Measurements from ENCODE around the gene ABCA2.

DNA sequence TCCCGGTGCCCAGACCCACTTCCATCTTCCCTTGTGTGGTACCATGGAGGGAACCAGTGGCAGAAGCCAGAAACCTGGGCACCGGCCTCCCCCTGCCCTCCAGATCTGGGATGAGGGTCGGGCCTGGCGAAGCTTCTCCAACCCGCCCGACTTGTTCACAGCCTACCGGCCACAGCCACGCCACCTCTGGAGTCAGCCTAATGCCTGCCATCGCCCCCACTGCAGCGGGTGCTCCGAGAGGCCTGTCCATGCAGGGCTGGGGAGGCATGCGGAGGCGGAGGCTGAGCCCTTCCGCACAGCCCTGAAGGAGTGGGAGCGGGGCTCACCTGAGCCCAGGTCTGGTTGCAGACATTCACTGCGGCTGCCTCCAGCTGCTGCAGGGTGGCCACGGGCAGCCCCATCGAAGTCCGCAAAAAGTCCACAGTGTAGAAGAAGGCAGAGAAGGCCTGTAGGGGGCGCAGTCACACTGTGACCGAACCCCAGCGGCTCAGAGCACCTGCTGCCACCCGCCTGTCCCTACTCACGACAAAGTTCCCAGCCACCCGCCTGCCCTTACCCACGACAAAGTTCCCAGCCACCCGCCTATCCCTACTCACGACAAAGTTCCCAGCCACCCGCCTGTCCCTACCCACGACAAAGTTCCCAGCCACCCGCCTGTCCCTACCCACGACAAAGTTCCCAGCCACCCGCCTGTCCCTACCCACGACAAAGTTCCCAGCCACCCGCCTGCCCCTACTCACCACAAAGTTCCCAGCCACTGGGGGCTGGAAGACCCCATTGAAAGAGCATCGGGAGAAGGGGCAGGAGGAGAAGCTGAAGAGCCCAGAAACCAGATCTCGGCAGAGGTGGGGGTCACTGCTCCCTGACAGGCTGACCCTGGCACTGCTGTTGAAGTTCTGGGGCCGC, 21.8 kb upstream of the ABCA2 start:
- TF ChIP-seq, protein P1, sequence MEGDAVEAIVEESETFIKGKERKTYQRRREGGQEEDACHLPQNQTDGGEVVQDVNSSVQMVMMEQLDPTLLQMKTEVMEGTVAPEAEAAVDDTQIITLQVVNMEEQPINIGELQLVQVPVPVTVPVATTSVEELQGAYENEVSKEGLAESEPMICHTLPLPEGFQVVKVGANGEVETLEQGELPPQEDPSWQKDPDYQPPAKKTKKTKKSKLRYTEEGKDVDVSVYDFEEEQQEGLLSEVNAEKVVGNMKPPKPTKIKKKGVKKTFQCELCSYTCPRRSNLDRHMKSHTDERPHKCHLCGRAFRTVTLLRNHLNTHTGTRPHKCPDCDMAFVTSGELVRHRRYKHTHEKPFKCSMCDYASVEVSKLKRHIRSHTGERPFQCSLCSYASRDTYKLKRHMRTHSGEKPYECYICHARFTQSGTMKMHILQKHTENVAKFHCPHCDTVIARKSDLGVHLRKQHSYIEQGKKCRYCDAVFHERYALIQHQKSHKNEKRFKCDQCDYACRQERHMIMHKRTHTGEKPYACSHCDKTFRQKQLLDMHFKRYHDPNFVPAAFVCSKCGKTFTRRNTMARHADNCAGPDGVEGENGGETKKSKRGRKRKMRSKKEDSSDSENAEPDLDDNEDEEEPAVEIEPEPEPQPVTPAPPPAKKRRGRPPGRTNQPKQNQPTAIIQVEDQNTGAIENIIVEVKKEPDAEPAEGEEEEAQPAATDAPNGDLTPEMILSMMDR (conservative IDR thresholded peaks at IDR 0.05; ENCODE audit: low read length): peak; percentile 48
- no peak for TF ChIP-seq EZH2phosphoT487 (IDR thresholded peaks at IDR 0.05; ENCODE audit: borderline replicate concordance)
